Measurements from ENCODE around the gene FAM83F.
"Not testable (repeated sequence)": the region's sequence is repeated elsewhere in the genome, so short reads cannot be mapped to it uniquely, and the experiment has no call there.

FAM83F gene

GRCh38 chr22:39988386-39989114 is 6.2 kb upstream of the FAM83F start:
- no peak for TF ChIP-seq NFRKB (IDR thresholded peaks at IDR 0.05)
- no peak for TF ChIP-seq ELF4 (IDR thresholded peaks at IDR 0.05)
- TF ChIP-seq LEF1 (IDR thresholded peaks at IDR 0.05; ENCODE audit: borderline replicate concordance), result no peak
- TF ChIP-seq HDGF (IDR thresholded peaks at IDR 0.05; ENCODE audit: borderline replicate concordance), result no peak
- TF ChIP-seq CTBP1 (IDR thresholded peaks at IDR 0.05; ENCODE audit: borderline replicate concordance), result no peak
- no peak for TF ChIP-seq BHLHE40 (IDR thresholded peaks at IDR 0.05; ENCODE audit: borderline replicate concordance)
- TF ChIP-seq SUZ12 (IDR thresholded peaks at IDR 0.05), result no peak
- no peak for DNase-seq (ENCODE audit: extremely low spot score)
- POLR2A ChIA-PET, result no interaction called here
- CTCF ChIA-PET, result no interaction called here

GRCh38 chr22:39989633-39990032 is 5.1 kb upstream of the FAM83F start:
- ChIA-PET POLR2A (interaction anchor here (0.7 kb wide), 1 partner anchor 532 kb away, joined by 3 read pairs; no protein-coding TSS in a partner anchor), CTCF (interaction anchor here (0.8 kb wide), 1 partner anchor 35 kb away, joined by 3 read pairs; no protein-coding TSS in a partner anchor)
- DNase-seq (ENCODE audit: extremely low spot score), result no peak
- no peak for TF ChIP-seq L3MBTL2 (conservative IDR thresholded peaks at IDR 0.05)
- TF ChIP-seq ELF4 (IDR thresholded peaks at IDR 0.05), result no peak
- no peak for TF ChIP-seq FOXM1 (IDR thresholded peaks at IDR 0.05; ENCODE audit: borderline replicate concordance)
- no peak for TF ChIP-seq CTBP1 (IDR thresholded peaks at IDR 0.05; ENCODE audit: borderline replicate concordance)
- TF ChIP-seq SP1 (IDR thresholded peaks at IDR 0.05), result no peak
- TF ChIP-seq TARDBP (IDR thresholded peaks at IDR 0.05), result no peak
- TF ChIP-seq LEF1 (IDR thresholded peaks at IDR 0.05; ENCODE audit: borderline replicate concordance), result no peak
- no peak for TF ChIP-seq HDGF (IDR thresholded peaks at IDR 0.05; ENCODE audit: borderline replicate concordance)
- TF ChIP-seq FOXK2 (IDR thresholded peaks at IDR 0.05), result no peak
- no peak for TF ChIP-seq ZNF384 (IDR thresholded peaks at IDR 0.05)
- TF ChIP-seq NFRKB (IDR thresholded peaks at IDR 0.05), result no peak
- TF ChIP-seq SUZ12 (IDR thresholded peaks at IDR 0.05), result no peak
- no peak for TF ChIP-seq BHLHE40 (IDR thresholded peaks at IDR 0.05; ENCODE audit: borderline replicate concordance)
- TF ChIP-seq FOXA1 (IDR thresholded peaks at IDR 0.05), result no peak

- CTCF ChIA-PET, result interaction anchor here (0.7 to 0.8 kb wide), 2 partner anchors 34 to 309 kb away, joined by 3 to 4 read pairs; no protein-coding TSS in a partner anchor
- TF ChIP-seq FOXA1 (IDR thresholded peaks at IDR 0.05) (no peak), SP1 (IDR thresholded peaks at IDR 0.05) (no peak), TARDBP (IDR thresholded peaks at IDR 0.05) (no peak), FOXM1 (IDR thresholded peaks at IDR 0.05; ENCODE audit: borderline replicate concordance) (no peak)
- POLR2A ChIA-PET, result interaction anchor here (1.7 kb wide), 1 partner anchor 54 kb away, joined by 5 read pairs; no protein-coding TSS in a partner anchor
- DNase-seq (ENCODE audit: extremely low spot score), result no peak
Observed at GRCh38 chr22:39990686-39991085, 4.1 kb upstream of the FAM83F start.

GRCh38 chr22:39991159-39991860 is 3.4 kb upstream of the FAM83F start:
- ChIA-PET CTCF (interaction anchor here (0.7 kb wide), 1 partner anchor 310 kb away, joined by 4 read pairs; no protein-coding TSS in a partner anchor), POLR2A (interaction anchor here (1.7 kb wide), 1 partner anchor 53 kb away, joined by 5 read pairs; no protein-coding TSS in a partner anchor)
- TF ChIP-seq ARNT (IDR thresholded peaks at IDR 0.05), result no peak
- no peak for TF ChIP-seq BHLHE40 (IDR thresholded peaks at IDR 0.05; ENCODE audit: borderline replicate concordance)
- TF ChIP-seq TARDBP (IDR thresholded peaks at IDR 0.05), result no peak
- TF ChIP-seq L3MBTL2 (conservative IDR thresholded peaks at IDR 0.05), result no peak
- TF ChIP-seq FOXM1 (IDR thresholded peaks at IDR 0.05; ENCODE audit: borderline replicate concordance), result no peak
- no peak for TF ChIP-seq FOXK2 (IDR thresholded peaks at IDR 0.05)
- no peak for TF ChIP-seq HDGF (IDR thresholded peaks at IDR 0.05; ENCODE audit: borderline replicate concordance)
- TF ChIP-seq ELF4 (IDR thresholded peaks at IDR 0.05), result no peak
- TF ChIP-seq CTBP1 (IDR thresholded peaks at IDR 0.05; ENCODE audit: borderline replicate concordance), result no peak
- no peak for TF ChIP-seq ZNF384 (IDR thresholded peaks at IDR 0.05)
- no peak for TF ChIP-seq SP1 (IDR thresholded peaks at IDR 0.05)
- no peak for TF ChIP-seq PKNOX1 (IDR thresholded peaks at IDR 0.05)
- no peak for TF ChIP-seq FOXA1 (IDR thresholded peaks at IDR 0.05)
- TF ChIP-seq SUZ12 (IDR thresholded peaks at IDR 0.05), result no peak
- no peak for TF ChIP-seq NFRKB (IDR thresholded peaks at IDR 0.05)

GRCh38 chr22:39992088-39992826 is 2.5 kb upstream of the FAM83F start:
- TF ChIP-seq PKNOX1 (IDR thresholded peaks at IDR 0.05) (no peak), ZNF384 (IDR thresholded peaks at IDR 0.05) (no peak), FOXM1 (IDR thresholded peaks at IDR 0.05; ENCODE audit: borderline replicate concordance) (no peak), SUZ12 (IDR thresholded peaks at IDR 0.05) (no peak), BHLHE40 (IDR thresholded peaks at IDR 0.05; ENCODE audit: borderline replicate concordance) (no peak), ELF4 (IDR thresholded peaks at IDR 0.05) (no peak), CTBP1 (IDR thresholded peaks at IDR 0.05; ENCODE audit: borderline replicate concordance) (no peak), HDGF (IDR thresholded peaks at IDR 0.05; ENCODE audit: borderline replicate concordance) (no peak), FOXK2 (IDR thresholded peaks at IDR 0.05) (no peak), NFRKB (IDR thresholded peaks at IDR 0.05) (no peak), TARDBP (IDR thresholded peaks at IDR 0.05) (no peak), LEF1 (IDR thresholded peaks at IDR 0.05; ENCODE audit: borderline replicate concordance) (no peak), FOXA1 (IDR thresholded peaks at IDR 0.05) (no peak), SP1 (IDR thresholded peaks at IDR 0.05) (no peak), ARNT (IDR thresholded peaks at IDR 0.05) (no peak), L3MBTL2 (conservative IDR thresholded peaks at IDR 0.05) (no peak)
- POLR2A ChIA-PET, result interaction anchor here (1.7 kb wide), 1 partner anchor 52 kb away, joined by 5 read pairs; no protein-coding TSS in a partner anchor

More at GRCh38 chr22:39991159-39991860, 3.4 kb upstream of the FAM83F start:
- DNase-seq (ENCODE audit: extremely low spot score), result no peak

GRCh38 chr22:39992894-39993293 is 1.9 kb upstream of the FAM83F start:
- DNase-seq (ENCODE audit: extremely low spot score), result not testable (repeated sequence)

More at GRCh38 chr22:39992088-39992826, 2.5 kb upstream of the FAM83F start:
- CTCF ChIA-PET, result no interaction called here
- DNase-seq (ENCODE audit: extremely low spot score), result no peak

More at GRCh38 chr22:39992894-39993293, 1.9 kb upstream of the FAM83F start:
- CTCF ChIA-PET, POLR2A ChIA-PET: not testable (repeated sequence)
